Urinary bladder (tissue), 4 donors: ENCODE results near the gene STYXL1. TPM values are rescaled to one million over a fixed set of nuclear protein-coding genes. Genes with fewer than 3 reads are reported as not detected.
"Not testable (repeated sequence)": the region's sequence is repeated elsewhere in the genome, so short reads cannot be mapped to it uniquely, and the experiment has no call there.

Experiments
- DNase-seq: peaks from one replicate; pipeline ENCODE4 v3.0.0-alpha.2; 2015; ENCODE audit errors: extremely low spot score
- H3K27ac ChIP-seq: one replicate; pipeline ENCODE4 v1.5.1; 2013; ENCODE audit warnings: low read depth, mild to moderate bottlenecking, moderate library complexity
- H3K36me3 ChIP-seq: one replicate; pipeline ENCODE4 v1.6.1; 2013; ENCODE audit warnings: mild to moderate bottlenecking, moderate library complexity; ENCODE audit not compliant: insufficient read depth
- H3K4me1 ChIP-seq: one replicate; pipeline ENCODE4 v1.6.1; 2013; ENCODE audit warnings: mild to moderate bottlenecking, moderate library complexity; ENCODE audit not compliant: insufficient read depth
- H3K4me3 ChIP-seq: one replicate; pipeline ENCODE4 v1.5.1; 2013; ENCODE audit warnings: low read depth, low read length
- WGBS: extraction: QIAGEN DNeasy Blood & Tissue Kit; methylation state at CpG from one replicate; pipeline ENCODE4 v1.1.7; 2013; 5-methylcytosine and 5-hydroxymethylcytosine counted together
- polyA plus RNA-seq: library from polyadenylated mRNA; stranded (reverse); fragments of 200-250 nt; gene quantifications from one replicate; pipeline ENCODE4 v1.2.3, GENCODE V29; 2013
- total RNA-seq: library from RNA; depleted of rRNA; stranded (reverse); fragments of >200 nt; gene quantifications from one replicate; pipeline ENCODE4 v1.2.3, GENCODE V29; 2014
- donor health status: healthy with polysubstance abuse.
- donor health status: healthy.

Gene STYXL1, protein sequence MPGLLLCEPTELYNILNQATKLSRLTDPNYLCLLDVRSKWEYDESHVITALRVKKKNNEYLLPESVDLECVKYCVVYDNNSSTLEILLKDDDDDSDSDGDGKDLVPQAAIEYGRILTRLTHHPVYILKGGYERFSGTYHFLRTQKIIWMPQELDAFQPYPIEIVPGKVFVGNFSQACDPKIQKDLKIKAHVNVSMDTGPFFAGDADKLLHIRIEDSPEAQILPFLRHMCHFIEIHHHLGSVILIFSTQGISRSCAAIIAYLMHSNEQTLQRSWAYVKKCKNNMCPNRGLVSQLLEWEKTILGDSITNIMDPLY
- total RNA-seq (20.5 TPM), polyA plus RNA-seq (26.7 TPM)

DNA sequence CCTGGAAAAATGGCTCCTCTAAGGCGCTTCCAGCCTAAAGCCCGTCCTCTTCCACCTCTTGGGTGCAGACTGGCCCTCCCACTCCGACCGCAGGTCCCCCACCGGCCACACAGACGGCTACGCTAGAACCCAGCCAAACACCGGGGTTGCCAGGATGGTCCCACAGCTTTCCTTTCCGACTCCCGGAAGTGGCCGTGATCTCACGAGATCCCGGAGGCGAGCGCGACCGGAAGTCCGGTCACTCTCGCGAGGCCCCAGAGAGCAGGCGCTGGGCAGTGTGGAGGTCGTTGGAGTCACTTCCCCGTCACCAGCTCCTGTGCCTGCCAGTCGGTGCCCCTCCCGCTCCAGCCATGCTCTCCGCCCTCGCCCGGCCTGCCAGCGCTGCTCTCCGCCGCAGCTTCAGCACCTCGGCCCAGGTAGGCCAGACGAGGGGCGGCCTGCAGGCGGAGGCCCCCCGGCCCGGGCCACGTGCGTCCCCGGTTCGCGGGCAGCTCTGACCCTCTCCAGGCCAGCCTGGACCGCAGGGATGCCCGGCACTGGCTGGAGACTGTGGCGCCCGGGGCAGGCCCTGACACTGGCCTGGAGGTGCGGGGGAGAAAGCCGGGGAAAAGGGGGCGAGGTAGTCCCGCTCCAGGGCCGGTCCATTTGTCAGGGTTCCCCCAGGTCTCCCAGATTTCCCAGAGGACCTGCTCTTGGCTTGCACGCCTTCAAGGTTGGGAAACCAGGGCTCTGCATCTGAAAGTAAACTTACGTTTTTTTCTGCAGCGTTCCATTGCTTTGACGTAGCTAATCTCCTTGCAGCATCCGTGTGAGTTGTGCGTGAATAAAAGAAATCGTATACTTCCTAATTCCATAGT, at the start of gene STYXL1, which contains the start of gene MDH2:
TSS of gene STYXL1 (minus strand) at position 190 of the 857 bp plus-strand sequence. CDS start 17,477 bp downstream, outside the sequence.
TSS of gene MDH2 (plus strand) at position 296 of the 857 bp plus-strand sequence. CDS start at position 351, 55 bp downstream.
- Histone ChIP-seq H3K27ac (peak within 1 kb of the TSS; percentile 85), H3K36me3 (no peaks in the 10 kb centered on the region), H3K4me1 (peaks cover 2% of the 10 kb centered on the region), H3K4me3 (peak within 1 kb of the TSS; percentile 86)
- under 1% methylated on average over 58 of the region's 58 CpGs for WGBS
- peak; percentile 79 for DNase-seq

DNA sequence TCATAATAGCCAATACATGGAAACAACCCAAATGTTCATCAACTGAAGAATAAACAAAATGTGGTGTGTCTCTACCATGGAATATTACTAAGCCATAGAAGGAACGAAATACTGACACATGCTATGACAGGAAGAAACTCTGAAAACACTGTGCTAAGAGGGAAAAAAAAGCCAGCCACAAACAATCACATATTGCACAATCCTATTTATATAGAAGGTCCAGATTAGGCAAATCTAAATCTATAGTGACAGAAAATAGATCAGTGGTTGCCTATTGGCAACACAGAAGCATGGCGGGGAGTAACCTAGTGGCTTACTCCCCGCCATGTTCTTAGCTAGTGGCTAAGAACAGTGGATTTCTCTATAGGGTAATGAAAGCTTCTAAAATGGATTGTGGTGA, 48.1 kb upstream of the STYXL1 start:
- H3K4me3 ChIP-seq, result no peak overlapping the region
- DNase-seq, result no peak
- WGBS, result 74% methylated on average over 3 of the region's 3 CpGs
- no peak overlapping the region for H3K27ac ChIP-seq
- no peaks in the 10 kb centered on the region for H3K36me3 ChIP-seq
- no peaks in the 10 kb centered on the region for H3K4me1 ChIP-seq

DNA sequence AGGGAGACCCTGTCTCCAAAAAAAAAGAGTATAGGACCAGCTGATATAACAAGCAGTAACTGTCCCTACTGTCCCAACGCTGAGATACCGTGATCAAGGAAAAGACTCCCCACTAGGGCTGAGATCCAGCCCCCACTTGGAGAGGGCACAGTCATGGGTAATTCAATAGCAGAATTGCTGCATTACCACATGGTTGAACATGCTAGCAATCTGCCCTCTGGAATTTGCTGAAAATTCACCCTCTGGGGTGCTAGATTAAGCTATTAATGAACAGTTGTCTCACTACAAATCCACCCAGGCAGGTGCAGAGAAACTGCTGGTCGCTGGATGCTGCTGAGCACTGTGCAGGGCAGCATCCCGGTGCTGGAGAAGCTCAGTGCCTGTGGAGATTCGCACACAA, 46.5 kb upstream of the STYXL1 start:
- 89% methylated on average over 5 of the region's 5 CpGs for WGBS
- not testable (repeated sequence) for H3K4me1 ChIP-seq, H3K27ac ChIP-seq, H3K4me3 ChIP-seq, DNase-seq, H3K36me3 ChIP-seq

DNA sequence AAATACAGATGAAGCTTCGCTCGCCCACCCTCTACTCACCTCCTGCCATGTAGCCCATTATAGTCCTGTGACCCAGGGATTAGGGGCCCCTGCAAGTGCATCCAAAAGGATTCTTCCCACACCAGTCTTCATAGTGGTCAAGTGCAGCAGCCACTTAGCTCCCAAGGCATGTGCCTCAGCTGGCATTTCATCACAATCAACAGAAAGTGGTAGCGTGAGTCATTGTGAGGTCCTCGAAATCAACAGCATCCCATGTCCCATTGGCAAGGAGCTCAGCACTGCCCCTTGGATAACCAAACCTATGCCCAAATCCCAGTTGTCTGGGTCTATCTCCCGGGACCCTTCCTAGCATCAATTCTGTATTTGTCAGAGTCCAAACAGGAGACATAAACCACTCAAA, 45.7 kb upstream of the STYXL1 start:
- WGBS, result 87% methylated on average over 5 of the region's 5 CpGs
- not testable (repeated sequence) for H3K4me1 ChIP-seq, H3K4me3 ChIP-seq, DNase-seq, H3K27ac ChIP-seq, H3K36me3 ChIP-seq

DNA sequence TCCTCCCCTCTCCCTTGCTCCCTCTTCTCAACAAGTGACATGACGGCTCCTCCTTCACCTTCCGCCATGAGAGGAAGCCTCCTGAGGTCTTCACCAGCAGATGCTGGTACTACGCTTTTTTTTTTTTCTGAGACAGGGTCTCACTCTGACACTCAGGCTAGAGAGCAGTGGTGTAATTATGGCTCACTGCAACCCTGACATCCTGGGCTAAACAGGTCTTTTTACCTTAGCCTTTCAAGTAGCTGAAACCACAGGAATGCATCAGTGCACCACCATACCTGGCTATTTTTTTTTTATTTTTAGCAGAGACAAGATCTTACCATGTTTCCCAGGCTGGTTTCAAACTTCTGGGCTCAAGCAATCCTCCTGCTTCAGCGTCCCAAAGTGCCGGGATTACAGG, 43.7 kb upstream of the STYXL1 start:
- no peak overlapping the region for H3K27ac ChIP-seq
- DNase-seq, result no peak
- H3K36me3 ChIP-seq, result no peaks in the 10 kb centered on the region
- H3K4me1 ChIP-seq, result no peaks in the 10 kb centered on the region
- WGBS, result 81% methylated on average over 5 of the region's 5 CpGs
- H3K4me3 ChIP-seq, result no peak overlapping the region

DNA sequence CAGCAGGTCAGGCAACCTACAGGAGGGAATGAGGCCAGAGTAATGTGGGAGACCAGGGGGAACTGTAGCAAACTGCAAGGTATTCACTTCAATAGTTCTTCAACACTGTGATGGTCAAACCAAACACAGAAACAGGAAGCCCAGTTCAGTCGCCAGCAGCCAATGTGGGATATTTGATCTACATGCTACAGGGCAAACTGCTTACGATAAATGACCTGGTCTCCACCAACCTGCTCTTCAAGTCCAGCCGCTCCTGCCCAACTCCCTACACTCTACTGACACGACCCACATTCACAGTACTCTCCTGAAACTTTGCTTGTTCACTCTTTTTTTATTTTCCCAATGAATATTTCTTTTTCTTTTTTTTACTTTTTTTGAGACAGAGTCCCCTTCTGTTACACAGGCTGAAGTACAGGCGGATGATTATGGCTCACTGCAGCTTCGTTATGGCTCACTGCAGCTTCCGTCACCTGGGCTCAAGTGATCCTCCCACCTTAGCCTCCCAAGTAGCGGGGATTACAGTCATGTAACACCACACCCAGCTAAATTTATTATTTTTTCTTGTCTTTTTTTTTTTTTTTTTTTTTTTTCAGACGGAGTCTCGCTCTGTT, 42.2 kb upstream of the STYXL1 start:
- no peak for DNase-seq
- Histone ChIP-seq H3K4me3 (no peak overlapping the region), H3K4me1 (no peaks in the 10 kb centered on the region), H3K36me3 (no peaks in the 10 kb centered on the region), H3K27ac (no peak overlapping the region)
- 70% methylated on average over 10 of the region's 10 CpGs for WGBS

DNA sequence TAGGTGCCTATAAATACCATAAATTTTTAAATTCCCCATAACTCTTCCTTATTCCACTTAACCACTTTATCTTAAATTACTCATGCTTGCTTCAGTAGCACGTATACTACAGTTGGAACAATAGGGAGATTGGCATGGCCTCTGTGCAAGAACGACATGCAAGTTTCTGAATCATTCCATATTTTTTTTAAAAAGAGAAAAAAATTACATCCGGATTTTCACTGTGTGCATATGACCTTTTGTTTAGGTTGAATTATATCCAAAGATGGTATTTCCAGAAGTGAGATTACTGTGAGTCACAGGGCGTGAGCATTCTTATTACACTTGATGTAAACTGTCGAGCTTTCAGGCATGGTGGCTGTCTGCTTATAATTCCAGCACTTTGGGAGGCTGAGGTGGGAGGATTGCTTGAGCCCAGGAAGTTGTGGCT, 39.6 kb upstream of the STYXL1 start:
- H3K4me3 ChIP-seq, H3K4me1 ChIP-seq, DNase-seq, H3K36me3 ChIP-seq, H3K27ac ChIP-seq: not testable (repeated sequence)
- 22% methylated on average over 5 of the region's 5 CpGs for whole genome bisulfite sequencing

DNA sequence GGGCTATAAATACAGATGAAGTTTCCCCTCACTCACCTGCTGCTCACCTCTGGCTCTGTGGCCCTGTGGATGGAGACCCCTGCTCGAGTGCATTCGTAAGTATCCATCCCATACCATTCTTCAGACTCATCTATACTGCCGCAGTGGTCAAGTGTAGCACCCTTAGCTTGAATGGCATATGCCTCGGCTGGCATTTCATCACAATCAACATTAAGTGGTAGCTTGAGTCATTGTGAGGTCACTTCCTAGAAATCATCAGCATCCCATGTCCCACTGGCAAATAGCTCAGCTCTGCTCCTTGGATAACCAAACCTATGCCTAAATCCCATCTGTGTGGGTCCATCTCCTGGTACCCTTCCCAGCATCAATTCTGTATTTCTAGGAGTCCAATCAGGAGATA, 38.3 kb upstream of the STYXL1 start:
- 93% methylated on average over 4 of the region's 4 CpGs for WGBS
- H3K4me3 ChIP-seq, result no peak overlapping the region
- H3K36me3 ChIP-seq, result no peaks in the 10 kb centered on the region
- DNase-seq, result no peak
- H3K4me1 ChIP-seq, result no peaks in the 10 kb centered on the region
- no peak overlapping the region for H3K27ac ChIP-seq

DNA sequence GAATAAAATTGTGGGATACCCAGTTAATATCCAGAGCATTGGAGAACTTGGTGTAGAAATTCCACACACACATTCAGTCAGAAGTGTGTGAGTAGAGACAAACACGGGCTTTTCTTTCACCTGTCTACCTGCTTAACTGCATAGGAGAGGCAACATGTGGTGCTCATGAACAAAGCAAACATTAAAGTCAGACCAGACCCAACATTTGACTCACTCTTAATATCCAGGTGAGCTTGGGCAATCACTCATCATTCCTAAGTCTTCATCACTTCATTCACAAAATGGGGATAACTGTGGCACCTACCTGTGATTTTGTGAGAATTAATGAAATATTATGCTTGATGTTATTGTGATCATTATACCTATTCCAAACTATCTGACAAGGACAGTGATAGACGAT, 36.3 kb upstream of the STYXL1 start:
- WGBS, result 89% methylated on average over 2 of the region's 2 CpGs
- not testable (repeated sequence) for H3K27ac ChIP-seq, H3K36me3 ChIP-seq, DNase-seq, H3K4me1 ChIP-seq, H3K4me3 ChIP-seq

DNA sequence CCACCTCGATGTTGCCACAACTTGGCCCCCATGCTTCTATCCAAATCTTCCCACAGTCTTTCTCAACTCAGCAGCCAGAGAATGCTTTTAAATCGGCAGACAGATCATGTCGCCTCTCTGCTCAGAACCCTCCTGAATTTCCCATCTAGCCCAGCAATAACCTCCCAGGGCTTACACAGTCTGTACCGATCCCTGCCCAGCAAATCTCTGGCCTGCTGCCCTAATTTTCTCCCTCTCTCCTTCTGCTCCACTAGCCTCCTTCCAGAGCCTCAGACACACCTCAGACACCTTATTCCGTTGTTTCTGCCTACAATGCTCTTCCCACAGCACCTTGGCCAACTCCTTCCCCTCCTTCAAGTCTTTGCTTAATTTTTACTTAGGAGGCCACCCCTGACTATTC, 32.4 kb upstream of the STYXL1 start:
- no peak for DNase-seq
- no peak overlapping the region for H3K27ac ChIP-seq
- H3K36me3 ChIP-seq, result no peaks in the 10 kb centered on the region
- H3K4me3 ChIP-seq, result no peak overlapping the region
- WGBS, result 78% methylated on average over 5 of the region's 5 CpGs
- H3K4me1 ChIP-seq, result no peaks in the 10 kb centered on the region

DNA sequence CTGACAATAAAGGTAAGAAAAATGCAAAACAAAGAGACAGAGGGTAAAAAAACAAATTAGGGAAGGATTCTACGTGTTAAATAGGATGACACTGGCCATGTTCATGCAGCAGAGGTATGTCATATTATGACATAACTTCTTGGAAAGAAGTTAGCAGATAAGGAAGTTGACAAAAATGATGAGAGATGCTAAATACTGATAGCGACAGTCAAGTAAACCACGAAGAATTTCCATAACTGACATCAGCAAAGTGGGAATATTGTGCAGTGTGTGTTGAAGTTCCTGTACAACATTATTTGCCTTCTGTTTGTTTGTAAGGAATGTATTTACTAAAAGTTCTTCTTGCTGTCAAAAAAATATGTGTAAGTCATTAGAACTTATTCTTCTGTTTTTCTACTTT, 29.6 kb upstream of the STYXL1 start:
- Histone ChIP-seq H3K4me1 (no peaks in the 10 kb centered on the region), H3K36me3 (no peaks in the 10 kb centered on the region), H3K27ac (no peak overlapping the region), H3K4me3 (no peak overlapping the region)
- 50% methylated on average over 3 of the region's 3 CpGs for WGBS
- DNase-seq, result no peak

DNA sequence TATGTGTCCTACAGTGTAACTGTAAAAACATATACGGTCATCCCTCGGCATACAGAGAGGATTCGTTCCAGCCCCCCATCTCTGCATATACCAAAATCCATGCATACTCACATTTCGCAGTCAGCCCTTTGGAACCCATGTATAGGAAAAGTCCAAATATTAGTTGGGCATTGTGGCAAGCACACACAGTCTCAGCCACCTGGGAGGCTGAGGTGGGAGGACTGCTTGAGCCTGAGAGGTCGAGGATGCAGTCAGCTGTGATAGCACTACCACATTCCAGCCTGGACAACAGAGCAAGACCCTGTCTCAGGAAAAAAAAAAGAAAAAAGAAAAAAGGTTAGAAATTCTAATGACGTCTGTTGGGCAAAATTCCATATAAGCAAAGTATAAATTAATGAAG, 29.2 kb upstream of the STYXL1 start:
- no peaks in the 10 kb centered on the region for H3K36me3 ChIP-seq
- no peak overlapping the region for H3K4me3 ChIP-seq
- DNase-seq, result no peak
- H3K4me1 ChIP-seq, result no peaks in the 10 kb centered on the region
- 88% methylated on average over 6 of the region's 6 CpGs for WGBS
- H3K27ac ChIP-seq, result no peak overlapping the region

DNA sequence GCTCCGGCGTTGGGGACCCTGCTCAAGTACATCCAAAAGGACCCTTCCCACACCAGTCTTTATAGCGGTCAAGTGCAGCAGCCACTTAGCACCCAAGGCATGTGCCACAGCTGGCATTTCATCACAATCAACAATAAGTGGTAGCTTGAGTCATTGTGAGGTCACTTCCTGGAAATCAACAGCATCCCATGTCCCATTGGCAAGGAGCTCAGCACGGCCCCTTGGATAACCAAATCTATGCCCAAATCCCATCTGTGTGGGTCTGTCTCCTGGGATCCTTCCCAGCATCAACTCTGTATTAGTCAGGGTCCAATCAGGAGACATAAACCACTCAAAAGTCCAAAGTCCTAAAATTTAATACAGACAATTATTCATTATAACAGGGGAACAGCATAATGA, 27.2 kb upstream of the STYXL1 start:
- 96% methylated on average over 4 of the region's 4 CpGs for WGBS
- Histone ChIP-seq H3K36me3 (no peaks in the 10 kb centered on the region), H3K4me3 (no peak overlapping the region), H3K4me1 (no peaks in the 10 kb centered on the region), H3K27ac (no peak overlapping the region)
- DNase-seq, result no peak
